ENCODE results near the gene AGAP9.
"Not testable (repeated sequence)": the region's sequence is repeated elsewhere in the genome, so short reads cannot be mapped to it uniquely, and the experiment has no call there.

The AGAP9 gene

GRCh38 chr10:47523475-47523874, at the start of gene AGAP9:
Gene AGAP9, minus strand, starts transcription at chr10:47523638. Its CDS starts 112 bp downstream, at chr10:47523526.
- CTCF ChIA-PET; POLR2A ChIA-PET; DNase-seq (ENCODE audit: extremely low spot score): not testable (repeated sequence)

GRCh38 chr10:47571138-47571912, 47.9 kb upstream of the AGAP9 start:
- POLR2A ChIA-PET; DNase-seq (ENCODE audit: extremely low spot score); CTCF ChIA-PET: not testable (repeated sequence)

GRCh38 chr10:47566757-47567156, 43.3 kb upstream of the AGAP9 start:
- DNase-seq (ENCODE audit: extremely low spot score); POLR2A ChIA-PET; CTCF ChIA-PET: not testable (repeated sequence)

- DNase-seq (ENCODE audit: extremely low spot score); CTCF ChIA-PET; POLR2A ChIA-PET: not testable (repeated sequence)
Measured at GRCh38 chr10:47566108-47566699, 42.8 kb upstream of the AGAP9 start.

GRCh38 chr10:47565517-47565920, 42.1 kb upstream of the AGAP9 start:
- POLR2A ChIA-PET; CTCF ChIA-PET; DNase-seq (ENCODE audit: extremely low spot score): not testable (repeated sequence)

- CTCF ChIA-PET; POLR2A ChIA-PET; DNase-seq (ENCODE audit: extremely low spot score): not testable (repeated sequence)
Measured at GRCh38 chr10:47564953-47565352, 41.5 kb upstream of the AGAP9 start.

- DNase-seq (ENCODE audit: extremely low spot score); POLR2A ChIA-PET; CTCF ChIA-PET: not testable (repeated sequence)
Measured at GRCh38 chr10:47564318-47564717, 40.9 kb upstream of the AGAP9 start.

- DNase-seq (ENCODE audit: extremely low spot score); CTCF ChIA-PET; POLR2A ChIA-PET: not testable (repeated sequence)
Measured at GRCh38 chr10:47560452-47560851, 37.0 kb upstream of the AGAP9 start.

GRCh38 chr10:47559718-47560308, 36.4 kb upstream of the AGAP9 start:
- POLR2A ChIA-PET; CTCF ChIA-PET; DNase-seq (ENCODE audit: extremely low spot score): not testable (repeated sequence)

GRCh38 chr10:47558109-47558508, 34.7 kb upstream of the AGAP9 start:
- POLR2A ChIA-PET; DNase-seq (ENCODE audit: extremely low spot score); CTCF ChIA-PET: not testable (repeated sequence)

GRCh38 chr10:47557616-47558015, 34.2 kb upstream of the AGAP9 start:
- DNase-seq (ENCODE audit: extremely low spot score); CTCF ChIA-PET: not testable (repeated sequence)

GRCh38 chr10:47555334-47555733, 31.9 kb upstream of the AGAP9 start:
- POLR2A ChIA-PET; CTCF ChIA-PET; DNase-seq (ENCODE audit: extremely low spot score): not testable (repeated sequence)

More at GRCh38 chr10:47557616-47558015, 34.2 kb upstream of the AGAP9 start:
- POLR2A ChIA-PET: not testable (repeated sequence)

- CTCF ChIA-PET, POLR2A ChIA-PET: not testable (repeated sequence)
Measured at GRCh38 chr10:47554552-47554951, 31.1 kb upstream of the AGAP9 start.

GRCh38 chr10:47553860-47554247, 30.4 kb upstream of the AGAP9 start:
- DNase-seq (ENCODE audit: extremely low spot score); CTCF ChIA-PET; POLR2A ChIA-PET: not testable (repeated sequence)

More at GRCh38 chr10:47554552-47554951, 31.1 kb upstream of the AGAP9 start:
- not testable (repeated sequence) for DNase-seq (ENCODE audit: extremely low spot score)

GRCh38 chr10:47553214-47553859, 29.9 kb upstream of the AGAP9 start:
- CTCF ChIA-PET, POLR2A ChIA-PET: not testable (repeated sequence)
- DNase-seq (ENCODE audit: extremely low spot score): peak; percentile 54
